PC-3 (cell line): Measurements from ENCODE around the gene MAMLD1.

ENCODE experiments used
- CTCF ChIP-seq: fragments of 300-600 bp; sonication (generic); conservative IDR thresholded peaks from 2 replicates; pipeline ENCODE4 v1.5.1; 2017; ENCODE audit warnings: antibody characterized with exemption, low read depth, mild to moderate bottlenecking, low read length
- EZH2 ChIP-seq: fragments of 300-600 bp; sonication (generic); IDR thresholded peaks from one replicate; pipeline ENCODE4 v1.6.1; 2017; ENCODE audit warnings: antibody characterized with exemption, mild to moderate bottlenecking, low read length; ENCODE audit not compliant: unreplicated experiment
- EZH2phosphoT487 ChIP-seq: fragments of 300-600 bp; sonication (generic); IDR thresholded peaks from 2 replicates; pipeline ENCODE4 v1.6.1; 2018; ENCODE audit warnings: mild to moderate bottlenecking, antibody characterized with exemption, low read length, borderline replicate concordance

DNA sequence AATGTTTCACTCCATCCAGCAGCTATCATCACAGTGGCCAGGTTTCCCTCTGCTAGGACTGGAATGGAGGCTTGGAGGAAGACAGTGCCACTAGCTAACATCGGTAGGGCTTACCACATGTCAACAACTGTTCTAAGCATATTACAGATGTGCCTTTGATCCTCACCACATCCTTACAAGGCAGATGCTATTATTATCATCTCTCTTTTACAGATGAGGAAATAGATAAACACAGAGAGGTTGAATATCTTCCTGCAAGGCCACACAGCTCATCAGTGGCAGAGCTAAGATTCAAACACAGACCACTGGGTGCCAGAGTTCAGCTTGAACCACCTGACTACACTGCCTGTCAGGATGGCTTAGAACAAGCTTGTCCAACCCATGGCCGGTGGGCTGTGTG lies 47.4 kb downstream of the MAMLD1 start:
- TF ChIP-seq CTCF (no peak), EZH2 (no peak), EZH2phosphoT487 (no peak)
